Middle frontal gyrus (tissue), 1 donor: ENCODE data around the gene FOXP1.

Source experiments
- DNase-seq: peaks from one replicate; pipeline ENCODE4 v3.0.0-alpha.2; 2015; ENCODE audit warnings: low spot score; ENCODE audit errors: extremely low spot score

FOXP1 gene

DNA sequence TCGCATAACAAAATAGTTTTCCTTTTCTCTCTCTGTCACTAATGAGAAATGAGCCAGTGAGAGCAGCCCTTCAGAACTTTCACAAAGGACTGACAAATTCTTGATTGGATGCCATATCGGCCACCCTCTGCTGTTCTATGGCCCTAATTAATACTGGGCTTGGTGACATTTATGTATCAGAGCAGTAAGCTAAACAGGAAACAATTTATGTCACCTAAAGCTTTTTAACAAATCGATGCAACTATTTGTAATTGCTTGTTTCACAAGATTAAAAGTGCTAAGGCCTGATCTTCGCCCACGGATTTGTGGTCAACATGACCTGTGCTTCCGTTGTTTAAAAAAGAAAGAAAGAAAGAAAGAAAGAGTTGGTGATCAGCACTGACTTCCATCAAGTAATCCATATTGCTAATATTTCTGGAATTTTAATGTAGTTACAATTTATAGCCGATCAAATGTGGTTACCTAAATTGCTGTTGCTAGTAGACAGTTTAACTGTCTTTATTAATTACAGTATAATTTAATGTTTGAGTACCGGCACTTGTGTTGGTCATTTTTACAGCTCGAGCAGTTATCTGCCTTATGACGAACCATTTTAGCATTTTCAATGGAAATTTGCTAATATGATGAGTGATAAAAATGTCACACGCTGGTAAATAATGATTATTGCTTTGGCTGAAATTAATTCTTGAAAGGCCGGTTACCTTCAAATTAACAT is 631.3 kb downstream of the FOXP1 start:
- no peak for DNase-seq

DNA sequence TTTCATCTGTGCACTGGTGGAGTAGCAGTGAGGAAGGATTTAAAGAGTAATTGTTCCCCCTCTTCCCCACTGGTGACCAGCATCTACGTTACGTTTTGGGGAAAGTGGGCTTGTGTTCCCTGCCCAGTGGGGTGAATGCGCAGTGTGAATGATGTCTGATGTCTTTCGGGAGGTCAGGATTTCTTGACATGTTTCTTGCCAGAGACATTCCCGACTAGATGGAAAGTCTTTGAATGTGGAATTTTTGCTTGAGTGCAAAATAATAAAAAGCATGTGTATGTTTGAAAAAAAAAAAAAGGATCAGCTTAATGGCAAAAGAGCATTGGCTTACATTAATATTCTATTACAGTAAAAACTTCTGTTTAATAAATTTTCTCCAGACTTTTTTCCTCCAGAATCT is 632.2 kb downstream of the FOXP1 start:
- no peak for DNase-seq

DNA sequence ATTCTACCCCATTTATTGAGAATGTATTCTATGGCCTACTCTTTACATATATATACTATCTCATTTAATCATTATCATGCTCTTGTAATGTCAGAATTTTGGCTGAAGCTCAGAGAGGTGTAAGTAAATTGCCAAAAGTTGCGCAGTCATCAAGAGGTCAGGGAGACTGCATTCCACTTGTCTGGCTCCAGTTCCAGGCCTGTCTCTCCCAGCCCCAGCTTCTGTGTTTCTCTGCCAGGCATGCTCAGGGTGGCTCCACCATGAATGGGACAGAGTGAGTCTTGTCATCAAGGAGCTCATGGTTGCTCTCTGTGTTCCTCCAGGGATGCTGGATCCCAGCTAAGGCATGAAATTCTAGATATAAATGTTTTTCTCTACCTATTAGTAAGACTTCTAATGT is 635.9 kb downstream of the FOXP1 start:
- DNase-seq, result no peak

DNA sequence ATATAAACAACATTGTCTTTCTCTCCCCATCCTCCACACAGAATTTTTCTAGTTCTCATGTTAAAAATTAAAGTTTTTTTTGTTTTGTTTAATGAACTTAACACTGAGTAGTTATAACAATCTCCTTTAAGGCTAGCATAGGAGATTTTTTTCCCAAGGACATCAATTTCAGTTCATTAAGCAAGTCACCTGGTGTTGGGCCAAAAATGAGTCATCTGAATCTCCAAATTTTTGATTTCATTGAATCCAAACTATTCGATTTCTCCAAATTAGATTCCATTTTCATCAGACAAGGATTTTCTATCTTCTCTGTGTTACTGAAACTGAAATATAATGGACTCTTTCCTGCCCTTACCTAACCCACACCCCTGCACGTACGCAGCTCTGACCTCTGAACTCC is 639.6 kb downstream of the FOXP1 start:
- no peak for DNase-seq

DNA sequence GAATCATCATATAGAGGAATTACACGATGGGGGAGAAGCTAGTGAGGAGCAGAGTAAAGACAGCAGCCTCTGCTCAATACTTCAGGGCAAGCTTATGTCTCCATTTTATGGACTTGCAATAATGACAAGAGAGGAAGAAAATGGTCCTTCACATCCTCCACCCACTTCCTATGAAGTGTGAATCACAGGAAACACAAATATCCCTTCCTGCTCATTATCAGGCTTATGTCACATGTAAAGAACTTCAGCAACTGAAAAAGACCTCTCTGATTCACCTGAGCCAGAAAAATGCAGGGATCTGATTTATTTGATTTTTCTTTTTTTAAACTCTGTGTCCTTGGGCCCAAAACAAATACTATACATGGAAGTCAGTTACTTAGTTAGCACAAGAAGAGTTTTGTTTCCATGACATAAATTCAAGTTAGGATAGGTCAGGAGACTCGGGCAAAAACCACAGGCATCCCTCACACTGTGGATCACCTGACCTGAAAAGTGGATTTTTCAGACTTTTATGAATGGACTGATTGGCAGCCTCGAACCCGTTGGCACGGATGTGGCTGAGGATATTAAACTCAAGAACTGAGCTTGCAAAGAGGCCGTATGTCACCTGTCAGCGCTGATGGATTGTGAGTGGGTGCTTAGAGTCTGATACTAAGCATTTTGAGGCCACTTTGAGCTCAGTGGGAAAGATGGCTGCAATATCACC is 650.3 kb downstream of the FOXP1 start:
- DNase-seq, result no peak

DNA sequence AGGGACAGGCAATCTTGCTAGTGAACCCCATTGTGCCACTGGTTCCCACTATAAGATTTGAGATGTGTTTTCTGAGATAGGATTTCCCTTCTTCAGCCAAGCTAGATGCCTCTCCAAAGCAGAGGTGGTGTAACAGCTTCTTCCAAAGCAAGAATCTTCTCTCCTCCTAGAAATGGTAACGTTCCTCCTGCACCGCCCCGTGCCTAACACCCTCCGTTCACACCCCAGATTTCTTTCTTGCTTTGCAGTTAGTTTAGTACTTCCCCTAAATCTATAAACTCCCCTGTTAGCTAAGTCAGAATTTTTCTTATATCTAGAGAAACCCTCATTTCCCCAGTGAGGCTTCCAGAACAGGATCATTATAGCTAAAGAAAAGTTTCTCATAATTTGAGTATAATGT is 653.5 kb downstream of the FOXP1 start:
- no peak for DNase-seq

DNA sequence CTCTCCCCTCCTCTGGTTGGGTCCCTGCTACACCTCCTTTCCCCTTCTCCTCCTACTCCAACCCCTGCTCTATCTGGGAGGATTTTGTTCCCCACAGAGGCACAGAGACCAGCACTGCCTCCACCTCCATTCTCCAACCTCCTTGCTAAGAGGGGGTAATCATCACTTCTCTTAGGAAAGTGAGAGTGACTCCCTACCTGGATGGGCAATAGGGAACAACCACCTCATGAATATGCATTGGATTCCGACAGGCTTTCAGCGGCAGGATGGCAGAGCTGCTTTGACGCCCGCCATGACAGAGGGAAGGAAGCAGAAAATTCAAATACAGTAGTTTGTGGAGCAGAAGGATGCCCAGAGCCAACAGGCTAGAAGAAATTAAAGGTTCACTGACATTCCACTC is 656.3 kb downstream of the FOXP1 start:
- DNase-seq, result no peak

DNA sequence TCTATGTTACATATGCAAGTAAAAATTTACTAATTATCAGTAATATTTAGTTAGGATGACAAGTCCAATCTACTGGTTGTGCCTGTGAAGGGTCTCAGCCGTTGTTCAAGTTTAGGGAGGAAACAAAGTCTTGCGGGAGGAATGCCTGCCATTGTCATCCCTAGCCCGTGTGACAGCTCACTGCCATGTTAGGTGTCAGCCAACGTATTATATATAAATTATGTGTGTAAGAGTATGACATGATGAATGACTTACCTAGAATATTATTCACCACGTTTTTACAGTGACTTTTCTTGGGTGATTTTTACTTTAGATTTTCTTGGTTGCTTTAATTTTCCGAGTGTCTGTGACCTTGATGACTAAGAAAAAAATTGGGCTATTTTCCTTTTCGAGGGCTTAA is 656.7 kb downstream of the FOXP1 start:
- DNase-seq, result no peak

DNA sequence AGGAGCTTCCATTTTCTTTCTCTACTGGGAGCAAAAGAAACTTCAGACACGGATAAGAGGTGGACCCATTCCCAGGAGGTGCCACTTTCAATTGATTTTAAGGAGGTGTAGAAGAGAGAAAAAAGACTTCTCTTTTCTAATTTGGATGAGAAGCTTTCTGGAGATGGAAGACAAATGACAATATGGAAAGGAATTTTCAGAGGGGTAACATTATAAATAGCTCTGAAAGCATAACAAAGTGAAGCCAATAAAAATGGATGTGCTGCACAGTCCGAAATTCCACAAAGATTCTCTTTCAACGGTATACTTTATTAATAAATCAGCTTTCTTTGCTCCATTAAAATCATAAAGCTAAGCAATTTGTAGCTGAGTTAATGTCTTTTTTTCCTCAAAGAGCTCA is 663.9 kb downstream of the FOXP1 start:
- no peak for DNase-seq

DNA sequence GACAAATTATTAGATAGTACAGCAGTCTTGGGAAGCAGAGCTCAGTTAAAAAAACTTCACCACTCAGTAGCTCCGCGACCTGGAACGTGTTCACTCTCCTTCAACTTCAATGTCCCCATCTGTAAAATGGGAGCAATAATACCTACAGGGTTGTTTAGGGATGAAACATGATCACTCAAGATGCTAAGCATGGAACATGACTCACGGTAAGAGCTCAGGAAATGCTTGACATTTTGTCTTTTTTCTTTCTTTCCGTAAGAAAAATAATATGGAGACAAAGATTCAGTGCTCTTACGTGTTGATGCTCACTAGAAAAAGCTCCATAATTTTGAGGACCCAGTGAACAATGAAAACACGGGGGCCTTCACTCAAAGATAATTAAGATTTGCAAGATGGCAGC is 664.4 kb downstream of the FOXP1 start:
- no peak for DNase-seq

DNA sequence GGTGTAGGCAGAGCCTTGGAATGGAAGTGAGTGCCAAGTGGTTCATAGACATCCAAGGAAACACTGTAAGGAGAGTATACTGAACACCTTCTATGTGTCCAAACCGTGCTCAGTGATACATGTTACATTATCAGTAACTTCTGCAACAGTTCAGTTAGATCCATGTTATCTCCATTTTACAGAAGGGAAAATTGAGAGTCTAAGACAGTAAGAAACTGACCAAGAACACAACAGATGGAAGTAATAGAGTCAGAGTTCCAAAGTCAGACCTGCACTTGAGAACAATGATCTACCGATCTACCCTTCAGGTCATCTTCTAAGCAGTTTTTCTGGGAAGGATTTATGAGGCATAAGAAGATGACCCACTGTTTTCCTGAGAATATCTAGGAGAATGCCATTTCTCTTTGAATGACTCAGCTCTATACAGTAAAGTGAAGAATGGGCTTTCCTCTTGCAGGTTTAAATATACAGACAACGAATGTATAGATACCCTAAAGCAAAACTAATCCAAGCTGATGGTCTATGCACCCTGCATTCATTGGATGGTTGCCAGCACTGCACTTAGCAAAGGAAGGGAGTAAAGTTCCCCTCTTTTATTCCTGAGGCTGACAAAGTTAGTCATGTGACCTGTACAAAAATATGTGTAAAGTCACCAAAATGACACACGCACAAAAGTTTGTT is 667.0 kb downstream of the FOXP1 start:
- no peak for DNase-seq

DNA sequence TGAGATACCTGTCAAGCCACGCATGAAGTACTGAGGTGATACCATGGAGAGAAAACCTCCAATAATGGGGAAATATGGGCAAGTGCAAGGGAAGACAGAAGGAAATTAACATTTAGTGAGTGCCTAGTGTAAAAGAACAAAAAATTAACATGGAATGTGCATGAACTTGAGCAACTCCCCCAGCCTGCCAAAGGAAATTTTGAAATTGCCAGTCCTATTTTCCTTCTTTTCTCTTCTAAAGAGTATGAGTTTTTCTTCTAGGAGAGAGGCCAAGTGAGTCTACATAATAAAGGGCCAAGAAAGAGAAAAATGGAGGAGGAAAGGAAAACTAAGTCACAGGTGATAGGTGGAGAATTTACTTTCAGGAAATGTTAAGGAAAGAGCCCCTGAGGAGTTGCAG is 668.7 kb downstream of the FOXP1 start:
- DNase-seq, result no peak

DNA sequence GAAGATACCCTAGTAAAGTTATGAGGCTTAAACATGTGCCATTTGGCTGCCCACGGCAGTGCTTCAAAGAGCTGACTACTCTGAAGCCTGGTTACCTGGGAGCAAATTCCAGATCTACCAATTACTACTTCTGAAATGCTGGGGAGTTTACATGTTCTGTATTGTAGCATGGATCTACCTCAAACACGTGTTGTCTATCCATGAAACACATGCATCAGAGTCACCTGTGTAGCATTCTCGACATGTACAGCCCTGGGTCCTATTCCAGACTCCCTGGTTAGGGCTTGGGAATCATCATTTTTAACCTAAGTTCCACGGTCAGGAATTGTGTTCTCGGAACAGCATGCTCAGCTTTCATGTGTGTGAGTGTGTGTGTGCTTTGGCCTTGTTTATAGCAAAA is 671.8 kb downstream of the FOXP1 start:
- DNase-seq, result no peak

DNA sequence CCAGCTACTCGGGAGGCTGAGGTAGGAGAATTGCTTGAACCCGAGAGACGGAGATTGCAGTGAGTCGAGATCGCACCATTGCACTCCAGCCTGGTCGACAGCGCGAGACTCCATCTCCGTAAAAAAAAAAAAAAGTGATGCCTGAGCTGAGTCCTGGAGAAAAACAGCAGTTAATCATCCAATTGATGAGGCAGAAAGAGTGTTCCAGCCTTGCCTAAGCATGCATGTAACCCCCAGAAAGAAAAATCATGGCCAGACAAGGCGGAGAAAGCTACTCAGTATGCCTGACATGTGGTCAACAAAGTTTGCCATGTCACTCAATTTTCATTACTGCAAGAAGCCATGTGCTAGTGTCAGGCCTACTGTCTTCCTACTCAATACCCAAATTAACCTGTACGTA is 678.0 kb downstream of the FOXP1 start:
- DNase-seq, result no peak
